Epithelial cell of proximal tubule (primary cell): ENCODE results near the gene RXRA. TPM values are rescaled to one million over a fixed set of nuclear protein-coding genes. Genes with fewer than 3 reads are reported as not detected.

Experiments used
- DNase-seq: peaks from one replicate; pipeline ENCODE4 v3.0.0-alpha.2; 2011; ENCODE audit warnings: low read depth
- H3K4me3 ChIP-seq: 2 replicates; pipeline ENCODE4 v1.5.1; 2011; ENCODE audit warnings: low read depth, mild to moderate bottlenecking, low read length
- total RNA-seq: library from RNA; depleted of rRNA; stranded (reverse); fragments of >200 nt; gene quantifications from 2 replicates; pipeline ENCODE4 v1.2.3, GENCODE V29; 2015
- TF ChIP-seq, protein P1 (sequence below): conservative IDR thresholded peaks from 2 replicates; pipeline ENCODE4 v1.5.1; 2012; ENCODE audit warnings: low read depth, mild to moderate bottlenecking, low read length

Gene RXRA
- total RNA-seq, 1 donor from 2014 or later, result 8.4 TPM

DNA sequence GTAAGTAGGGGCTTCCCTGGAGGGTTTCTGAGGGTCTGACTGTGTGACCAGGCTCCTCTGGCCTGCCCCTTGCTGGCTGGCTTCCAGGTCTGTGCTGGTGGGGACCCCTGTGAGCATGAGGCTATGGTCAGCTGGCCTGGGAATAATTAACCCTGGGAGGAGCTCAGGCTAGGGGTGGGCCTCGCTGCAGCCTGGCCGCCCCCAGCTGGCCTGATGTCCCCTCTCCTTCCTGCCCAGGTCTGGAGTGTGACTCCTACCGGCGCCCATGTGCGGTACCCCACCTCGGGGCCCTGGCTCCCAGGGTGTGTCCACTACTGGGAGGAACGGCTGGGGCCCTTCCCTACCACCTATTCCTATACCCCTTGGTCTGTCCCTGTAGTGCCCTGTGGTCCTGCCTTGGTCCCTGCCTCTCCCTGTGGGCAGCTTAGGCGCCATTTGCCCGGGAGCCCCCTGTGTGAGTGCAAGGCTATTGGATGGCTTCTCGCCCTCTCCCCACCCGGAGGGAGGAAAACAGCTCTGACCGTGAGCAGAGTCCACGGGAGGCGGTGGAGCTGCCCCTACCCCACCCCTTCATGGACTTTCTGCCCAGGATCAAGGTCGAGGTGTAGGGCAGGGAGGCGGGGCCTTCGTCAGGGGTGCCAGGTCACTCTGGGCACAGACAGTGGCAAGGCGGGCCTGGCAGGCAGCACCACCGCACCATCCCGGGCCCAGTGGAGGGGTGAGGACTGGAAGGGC lies 9.4 kb downstream of the RXRA start:
- no peak overlapping the region for H3K4me3 ChIP-seq
- no peak for DNase-seq
- TF ChIP-seq, protein P1, sequence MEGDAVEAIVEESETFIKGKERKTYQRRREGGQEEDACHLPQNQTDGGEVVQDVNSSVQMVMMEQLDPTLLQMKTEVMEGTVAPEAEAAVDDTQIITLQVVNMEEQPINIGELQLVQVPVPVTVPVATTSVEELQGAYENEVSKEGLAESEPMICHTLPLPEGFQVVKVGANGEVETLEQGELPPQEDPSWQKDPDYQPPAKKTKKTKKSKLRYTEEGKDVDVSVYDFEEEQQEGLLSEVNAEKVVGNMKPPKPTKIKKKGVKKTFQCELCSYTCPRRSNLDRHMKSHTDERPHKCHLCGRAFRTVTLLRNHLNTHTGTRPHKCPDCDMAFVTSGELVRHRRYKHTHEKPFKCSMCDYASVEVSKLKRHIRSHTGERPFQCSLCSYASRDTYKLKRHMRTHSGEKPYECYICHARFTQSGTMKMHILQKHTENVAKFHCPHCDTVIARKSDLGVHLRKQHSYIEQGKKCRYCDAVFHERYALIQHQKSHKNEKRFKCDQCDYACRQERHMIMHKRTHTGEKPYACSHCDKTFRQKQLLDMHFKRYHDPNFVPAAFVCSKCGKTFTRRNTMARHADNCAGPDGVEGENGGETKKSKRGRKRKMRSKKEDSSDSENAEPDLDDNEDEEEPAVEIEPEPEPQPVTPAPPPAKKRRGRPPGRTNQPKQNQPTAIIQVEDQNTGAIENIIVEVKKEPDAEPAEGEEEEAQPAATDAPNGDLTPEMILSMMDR, result no peak

DNA sequence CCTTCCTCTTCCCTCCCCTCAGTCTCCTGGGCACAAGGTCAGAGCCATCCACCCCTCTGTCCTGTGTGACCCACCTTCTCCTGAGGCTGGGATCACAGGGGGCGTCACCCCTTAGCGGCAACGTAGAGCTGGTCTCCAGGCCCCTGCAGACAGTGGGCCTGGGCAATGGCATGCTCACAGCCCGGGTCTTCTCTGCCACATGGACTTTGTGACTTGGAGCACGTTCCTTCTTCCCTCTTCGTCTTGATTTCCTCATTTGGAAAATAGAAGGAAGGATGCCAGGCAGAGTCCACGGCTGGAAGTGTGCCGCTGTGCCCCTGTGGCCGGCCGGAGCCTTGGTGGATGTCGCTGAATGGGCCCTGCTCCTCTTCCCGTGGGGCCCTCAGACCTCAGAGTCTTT lies 10.0 kb downstream of the RXRA start:
- H3K4me3 ChIP-seq, result no peak overlapping the region
- TF ChIP-seq, protein P1, result no peak
- no peak for DNase-seq

DNA sequence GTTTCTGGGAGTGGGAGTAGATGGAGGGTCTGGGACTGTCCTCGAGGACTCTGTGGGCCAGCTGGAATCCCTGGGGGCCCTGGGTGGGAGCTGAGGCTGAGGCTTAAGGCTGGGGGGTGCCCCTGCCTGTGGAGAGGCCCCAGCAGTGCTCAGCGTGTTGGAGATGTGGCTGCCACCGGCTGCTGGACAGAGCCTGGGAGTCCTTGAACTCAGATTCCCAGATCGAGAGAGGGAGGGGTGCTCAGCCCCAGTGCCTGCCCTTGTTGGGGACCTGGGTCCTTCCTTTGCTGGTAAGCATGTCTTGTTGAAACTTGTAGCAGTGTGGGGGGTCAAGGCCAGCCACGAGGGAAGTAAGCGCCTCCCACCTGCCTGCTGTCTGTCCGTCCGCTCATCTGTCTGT lies 10.7 kb downstream of the RXRA start:
- TF ChIP-seq, protein P1, result no peak
- no peak overlapping the region for H3K4me3 ChIP-seq
- DNase-seq, result no peak

DNA sequence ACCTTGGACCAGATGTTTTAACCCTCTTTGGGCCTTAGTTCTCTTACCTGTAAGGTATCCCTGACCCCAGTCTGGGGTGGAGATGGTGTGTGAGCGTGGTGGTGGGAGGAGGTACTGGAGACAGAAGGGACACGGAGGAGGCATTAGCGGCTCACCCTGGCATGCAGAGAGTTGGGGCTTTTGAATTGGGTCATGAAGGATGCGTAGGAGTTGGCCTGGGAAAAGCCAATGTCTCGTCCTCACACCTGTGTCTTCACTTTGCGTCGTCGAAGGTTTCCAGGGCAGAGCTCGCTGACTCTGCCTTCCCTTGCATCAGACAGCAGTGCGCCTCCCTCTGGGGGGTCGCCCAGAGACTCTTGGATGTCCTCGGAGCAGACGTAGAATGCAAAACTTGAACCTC lies 11.2 kb downstream of the RXRA start:
- no peak overlapping the region for H3K4me3 ChIP-seq
- no peak for DNase-seq
- TF ChIP-seq, protein P1, result no peak

DNA sequence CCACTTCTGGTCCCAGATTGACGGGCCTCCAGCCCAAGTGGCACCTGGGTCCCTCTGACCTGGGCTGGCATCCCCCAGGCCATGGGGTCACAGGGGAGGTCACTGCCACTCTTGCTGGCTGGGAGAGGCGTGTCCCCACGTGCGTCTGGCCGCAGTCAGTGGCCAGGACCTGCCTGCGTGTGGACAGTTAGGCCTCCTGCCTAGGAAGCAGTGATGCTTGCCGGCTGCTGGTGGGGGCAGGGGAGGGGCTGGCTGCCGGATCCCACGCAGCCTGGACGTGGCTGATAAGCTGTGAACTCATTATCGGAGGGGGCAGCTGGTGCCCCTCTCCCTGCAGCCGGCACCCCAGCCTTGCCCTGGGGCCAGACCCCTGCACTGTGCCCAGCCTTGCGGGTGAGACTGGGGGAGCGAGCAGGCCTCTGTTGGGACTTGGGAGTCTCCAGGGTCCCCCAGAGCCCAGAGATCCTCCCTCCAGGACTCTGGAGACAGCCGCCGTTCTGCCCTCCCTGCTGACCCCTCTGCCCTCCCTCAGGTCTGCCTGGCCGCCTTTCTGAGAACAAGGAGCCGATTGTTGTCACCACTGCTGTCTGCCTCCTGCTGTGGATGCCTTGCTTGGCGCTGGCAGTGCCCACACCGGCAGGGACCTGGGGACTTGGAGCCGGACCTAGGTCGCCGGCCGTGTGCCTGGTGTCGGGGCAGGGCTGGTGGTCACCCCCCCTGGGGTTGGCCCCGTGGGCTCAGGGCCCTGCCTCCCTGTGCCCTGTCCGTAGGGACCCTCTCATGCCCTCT lies 12.3 kb downstream of the RXRA start:
- TF ChIP-seq, protein P1, result no peak
- H3K4me3 ChIP-seq, result no peak overlapping the region
- DNase-seq, result no peak

DNA sequence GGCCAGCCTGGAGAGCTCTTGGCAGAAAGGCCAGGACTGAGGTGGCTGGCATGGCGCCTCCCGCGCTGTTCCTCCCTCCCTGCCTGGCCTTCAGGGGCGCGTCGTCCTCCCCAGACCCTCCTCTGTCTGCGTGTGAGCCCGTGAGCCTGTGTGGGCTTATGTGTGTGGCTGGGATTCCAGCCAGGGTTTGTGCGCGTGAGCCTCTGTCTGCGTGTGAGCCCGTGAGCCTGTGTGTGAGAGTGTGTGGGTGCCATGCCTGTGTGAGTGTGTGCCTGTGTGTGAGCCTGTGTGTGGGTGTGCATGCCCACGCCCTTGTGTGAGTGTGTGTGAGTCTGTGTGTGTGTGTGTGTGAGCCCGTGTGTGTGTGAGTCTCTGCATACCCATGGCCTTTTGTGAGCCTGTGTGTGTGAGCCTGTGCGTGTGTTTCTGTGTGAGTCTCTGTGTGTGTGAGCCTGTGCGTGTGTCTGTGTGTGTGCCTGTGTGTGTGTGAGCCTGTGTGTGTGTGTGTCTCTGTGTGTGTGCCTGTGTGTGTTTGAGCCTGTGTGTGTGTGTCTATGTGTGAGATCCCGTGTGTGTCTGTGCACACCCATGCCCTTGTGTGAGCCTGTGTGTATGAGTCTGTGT lies 13.0 kb downstream of the RXRA start:
- no peak for DNase-seq
- TF ChIP-seq, protein P1, result no peak
- no peak overlapping the region for H3K4me3 ChIP-seq
